Muscle layer of colon (tissue), 2 donors: Measurements from ENCODE around the gene LOXHD1.

Experiments
- H3K27ac ChIP-seq: one replicate; pipeline ENCODE4 v1.7.0; 2013; ENCODE audit warnings: low read depth, mild to moderate bottlenecking, low read length, moderate library complexity
- H3K27me3 ChIP-seq, 2 donors: one replicate each; pipeline ENCODE4 v1.7.0; 2013; ENCODE audit warnings: low read length in 2 of 2, mild to moderate bottlenecking in 2 of 2; ENCODE audit not compliant: insufficient read depth in 2 of 2, control insufficient read depth in 1 of 2
- H3K36me3 ChIP-seq: one replicate; pipeline ENCODE4 v1.7.0; 2013; ENCODE audit warnings: mild to moderate bottlenecking, low read length; ENCODE audit not compliant: insufficient read depth
- H3K4me1 ChIP-seq: one replicate; pipeline ENCODE4 v1.7.0; 2013; ENCODE audit warnings: mild to moderate bottlenecking, low read length; ENCODE audit not compliant: insufficient read depth
- H3K4me3 ChIP-seq, 2 donors: one replicate each; pipeline ENCODE4 v1.7.0; 2013; ENCODE audit warnings: low read length in 2 of 2, low read depth in 1 of 2, mild to moderate bottlenecking in 1 of 2, moderate library complexity in 1 of 2
- H3K9ac ChIP-seq: one replicate; pipeline ENCODE4 v1.7.0; 2013; ENCODE audit warnings: low read length
- H3K9me3 ChIP-seq: one replicate; pipeline ENCODE4 v1.7.0; 2013; ENCODE audit warnings: mild to moderate bottlenecking, low read length
- donor health status: abdominal sarcoma.
- donor health status: Adenocarcinoma of cecum.

LOXHD1 gene

DNA sequence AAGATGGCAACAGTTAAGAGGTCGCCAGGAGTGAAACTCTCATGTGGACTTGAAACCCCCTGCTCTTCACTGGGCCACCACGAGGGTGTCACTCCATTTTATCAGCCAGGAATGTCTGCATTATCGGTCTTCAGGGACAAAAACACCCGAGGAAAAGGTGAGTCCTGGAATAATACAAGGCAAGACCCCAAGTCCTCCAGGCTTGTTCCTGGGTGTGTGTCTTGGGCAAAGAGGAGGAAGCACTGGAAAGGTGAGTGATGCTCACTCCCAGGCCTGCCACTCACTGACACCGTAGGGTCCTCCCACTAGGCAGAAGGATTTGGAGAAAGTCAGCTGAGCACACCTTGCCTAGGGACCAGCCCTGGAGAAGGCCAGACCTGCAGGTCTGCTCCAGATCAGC, 86.9 kb downstream of the LOXHD1 start:
- no peaks in the 10 kb centered on the region for H3K36me3 ChIP-seq
- no peak overlapping the region for H3K9ac ChIP-seq
- H3K9me3 ChIP-seq: no peaks in the 10 kb centered on the region
- no peaks in the 10 kb centered on the region for H3K4me1 ChIP-seq
- H3K27ac ChIP-seq: no peak overlapping the region
- H3K4me3 ChIP-seq: no peak overlapping the region
- no peaks in the 10 kb centered on the region for H3K27me3 ChIP-seq

DNA sequence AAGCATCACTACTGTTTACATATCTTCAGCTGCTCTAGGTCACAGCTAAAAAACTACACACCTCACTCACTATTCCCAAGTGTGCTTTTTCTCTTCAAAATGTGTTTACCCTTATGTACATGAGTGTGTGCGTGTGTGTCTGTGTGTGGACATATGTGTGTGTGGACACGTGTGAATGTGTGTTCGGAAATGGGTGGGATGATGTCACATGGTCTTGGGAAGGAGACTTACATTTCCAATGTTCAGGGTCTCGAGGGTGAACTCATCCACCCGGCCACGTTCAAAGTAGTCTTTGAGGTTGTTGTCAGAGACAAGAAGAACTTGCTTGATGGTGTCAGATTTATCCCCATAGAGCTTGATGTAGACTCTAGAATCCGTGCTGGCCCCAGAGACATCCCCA, 87.8 kb downstream of the LOXHD1 start:
- H3K9me3 ChIP-seq: no peaks in the 10 kb centered on the region
- no peak overlapping the region for H3K9ac ChIP-seq
- no peaks in the 10 kb centered on the region for H3K27me3 ChIP-seq
- H3K36me3 ChIP-seq: no peaks in the 10 kb centered on the region
- no peak overlapping the region for H3K27ac ChIP-seq
- H3K4me3 ChIP-seq: no peak overlapping the region
- no peaks in the 10 kb centered on the region for H3K4me1 ChIP-seq

DNA sequence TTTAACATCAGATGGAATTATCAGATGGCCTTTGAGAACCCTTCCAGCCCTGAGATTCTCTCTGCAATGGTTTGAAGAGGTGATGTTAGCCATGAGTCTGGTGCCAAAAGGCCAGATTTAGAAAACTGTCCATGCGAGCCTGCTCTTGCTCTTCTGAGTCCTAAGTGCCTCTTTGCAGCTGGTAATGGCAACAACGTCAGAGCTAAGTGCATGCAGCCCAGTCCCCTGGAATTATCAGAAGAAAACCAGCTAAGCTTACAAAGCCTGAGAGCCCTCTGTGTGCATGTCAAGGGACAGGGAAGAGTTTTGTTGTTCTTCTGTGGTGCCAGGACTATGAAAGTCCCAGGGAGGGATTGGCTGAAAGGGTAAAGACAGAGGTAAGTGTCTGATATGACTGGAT, 89.8 kb downstream of the LOXHD1 start:
- H3K9ac ChIP-seq: no peak overlapping the region
- H3K27me3 ChIP-seq: no peaks in the 10 kb centered on the region
- H3K27ac ChIP-seq: no peak overlapping the region
- no peaks in the 10 kb centered on the region for H3K4me1 ChIP-seq
- H3K4me3 ChIP-seq: no peak overlapping the region
- H3K36me3 ChIP-seq: no peaks in the 10 kb centered on the region
- no peaks in the 10 kb centered on the region for H3K9me3 ChIP-seq

DNA sequence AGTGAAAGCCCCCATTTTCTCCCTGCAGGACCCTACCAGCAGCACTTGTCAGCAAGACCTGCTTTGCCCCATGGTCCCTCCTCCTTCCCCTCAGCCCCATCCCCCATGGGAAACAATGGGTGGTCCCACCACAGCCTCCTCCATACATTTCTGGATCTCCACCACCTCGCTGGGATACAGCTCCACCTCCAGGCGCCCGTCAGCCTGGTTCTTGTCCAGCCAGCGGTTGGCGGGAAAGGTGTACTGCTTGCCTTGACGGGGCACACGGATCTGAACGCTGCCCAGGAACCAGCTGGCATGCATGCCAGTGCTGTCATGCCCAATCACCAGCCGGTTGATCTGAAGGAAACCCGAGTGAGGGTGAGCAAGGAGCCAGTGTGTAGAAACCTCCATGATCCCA, 90.9 kb downstream of the LOXHD1 start:
- Histone ChIP-seq H3K36me3 (no peaks in the 10 kb centered on the region), H3K9me3 (no peaks in the 10 kb centered on the region), H3K27ac (no peak overlapping the region), H3K4me1 (no peaks in the 10 kb centered on the region), H3K9ac (no peak overlapping the region), H3K27me3 (no peaks in the 10 kb centered on the region), H3K4me3 (no peak overlapping the region)

DNA sequence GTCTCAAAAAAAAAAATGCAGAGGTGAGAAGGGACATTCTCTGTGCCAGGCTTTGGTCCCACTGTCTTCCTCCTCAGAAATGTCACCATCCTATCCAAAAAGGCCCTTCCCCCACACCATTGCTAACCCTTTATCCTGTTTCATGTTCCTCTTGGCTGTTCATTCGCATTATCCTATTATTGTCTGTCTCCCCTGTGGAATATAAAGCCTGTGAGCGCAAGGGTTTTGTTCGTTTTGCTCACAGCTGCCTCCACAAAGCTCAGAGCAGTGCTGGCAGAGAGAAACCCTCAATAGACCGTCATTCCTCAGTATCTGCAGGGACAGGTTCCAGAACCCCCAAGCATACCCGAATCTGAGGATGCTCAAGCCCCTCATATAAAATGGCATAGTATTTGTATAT, 91.8 kb downstream of the LOXHD1 start:
- no peaks in the 10 kb centered on the region for H3K4me1 ChIP-seq
- no peak overlapping the region for H3K27ac ChIP-seq
- no peaks in the 10 kb centered on the region for H3K36me3 ChIP-seq
- no peaks in the 10 kb centered on the region for H3K9me3 ChIP-seq
- H3K4me3 ChIP-seq: no peak overlapping the region
- no peaks in the 10 kb centered on the region for H3K27me3 ChIP-seq
- no peak overlapping the region for H3K9ac ChIP-seq

DNA sequence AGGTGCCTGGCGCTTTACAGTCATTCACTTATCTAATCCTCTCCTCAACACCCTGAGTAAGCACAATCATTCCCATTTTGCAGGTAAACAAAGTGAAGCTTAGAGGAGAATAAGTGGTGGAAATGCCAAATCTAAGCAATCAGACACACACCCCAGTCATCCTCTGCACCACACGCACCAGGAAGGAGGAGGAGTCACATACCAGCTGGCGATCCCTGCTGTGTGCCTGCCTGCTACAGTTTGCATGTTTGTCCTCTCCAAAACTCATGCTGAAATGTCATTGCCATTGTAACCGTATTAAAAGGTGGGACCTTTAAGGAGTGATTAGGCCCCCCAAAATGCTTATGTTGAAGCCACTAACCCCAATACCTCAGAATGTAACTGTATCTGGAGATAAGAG, 93.7 kb downstream of the LOXHD1 start:
- no peak overlapping the region for H3K27ac ChIP-seq
- H3K27me3 ChIP-seq: no peaks in the 10 kb centered on the region
- no peak overlapping the region for H3K9ac ChIP-seq
- H3K4me3 ChIP-seq: no peak overlapping the region
- no peaks in the 10 kb centered on the region for H3K4me1 ChIP-seq
- H3K36me3 ChIP-seq: no peaks in the 10 kb centered on the region
- no peaks in the 10 kb centered on the region for H3K9me3 ChIP-seq

DNA sequence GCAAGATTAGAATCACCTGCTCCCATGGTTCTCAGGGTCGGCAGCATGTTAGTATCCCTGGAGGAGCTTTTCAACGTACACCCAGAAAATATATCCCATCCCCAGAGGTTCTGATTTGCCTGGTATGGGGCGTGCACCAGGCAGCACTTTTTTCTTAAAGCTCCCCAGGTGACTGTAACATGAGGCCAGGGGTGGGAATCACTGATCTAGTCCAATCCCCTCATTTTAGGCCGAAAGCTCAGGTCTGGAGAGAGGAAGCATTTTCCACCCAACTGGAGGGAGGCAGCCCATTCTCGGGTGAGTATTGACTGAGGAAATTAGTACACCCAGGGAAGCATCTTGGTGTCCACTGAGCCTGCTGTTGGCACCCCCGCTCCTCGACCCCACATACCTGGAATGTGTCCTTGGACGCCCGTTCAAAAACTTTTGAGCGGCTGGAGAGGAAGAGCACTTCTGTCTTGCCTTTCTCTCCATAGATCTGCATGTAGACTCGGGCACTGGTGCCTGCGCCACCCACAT, 94.3 kb downstream of the LOXHD1 start:
- no peaks in the 10 kb centered on the region for H3K27me3 ChIP-seq
- H3K27ac ChIP-seq: no peak overlapping the region
- H3K36me3 ChIP-seq: no peaks in the 10 kb centered on the region

DNA sequence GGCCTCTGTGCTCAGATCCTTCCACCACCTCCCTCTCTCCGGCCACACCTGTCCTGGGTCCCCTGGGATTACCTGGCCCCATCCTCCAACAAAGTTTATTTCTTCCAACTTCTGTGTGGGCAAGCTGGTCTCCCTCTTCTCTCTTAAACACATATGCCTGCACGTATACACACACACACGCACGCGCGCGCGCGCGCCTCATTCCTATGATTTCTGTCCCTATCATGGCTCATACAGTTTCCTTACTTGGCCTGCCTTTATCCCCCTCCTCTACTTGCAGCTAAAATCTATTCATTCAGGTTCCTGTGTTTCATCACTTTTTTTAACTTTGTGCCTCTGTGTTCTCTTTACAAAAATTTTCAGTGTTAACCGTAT, 96.4 kb downstream of the LOXHD1 start:
- Histone ChIP-seq H3K27me3 (no peaks in the 10 kb centered on the region), H3K36me3 (no peaks in the 10 kb centered on the region), H3K9me3 (no peaks in the 10 kb centered on the region), H3K9ac (no peak overlapping the region), H3K4me1 (no peaks in the 10 kb centered on the region), H3K27ac (no peak overlapping the region), H3K4me3 (no peak overlapping the region)

More for the DNA sequence above, 94.3 kb downstream of the LOXHD1 start:
- Histone ChIP-seq H3K9ac (no peak overlapping the region), H3K9me3 (no peaks in the 10 kb centered on the region), H3K4me3 (no peak overlapping the region), H3K4me1 (no peaks in the 10 kb centered on the region)

DNA sequence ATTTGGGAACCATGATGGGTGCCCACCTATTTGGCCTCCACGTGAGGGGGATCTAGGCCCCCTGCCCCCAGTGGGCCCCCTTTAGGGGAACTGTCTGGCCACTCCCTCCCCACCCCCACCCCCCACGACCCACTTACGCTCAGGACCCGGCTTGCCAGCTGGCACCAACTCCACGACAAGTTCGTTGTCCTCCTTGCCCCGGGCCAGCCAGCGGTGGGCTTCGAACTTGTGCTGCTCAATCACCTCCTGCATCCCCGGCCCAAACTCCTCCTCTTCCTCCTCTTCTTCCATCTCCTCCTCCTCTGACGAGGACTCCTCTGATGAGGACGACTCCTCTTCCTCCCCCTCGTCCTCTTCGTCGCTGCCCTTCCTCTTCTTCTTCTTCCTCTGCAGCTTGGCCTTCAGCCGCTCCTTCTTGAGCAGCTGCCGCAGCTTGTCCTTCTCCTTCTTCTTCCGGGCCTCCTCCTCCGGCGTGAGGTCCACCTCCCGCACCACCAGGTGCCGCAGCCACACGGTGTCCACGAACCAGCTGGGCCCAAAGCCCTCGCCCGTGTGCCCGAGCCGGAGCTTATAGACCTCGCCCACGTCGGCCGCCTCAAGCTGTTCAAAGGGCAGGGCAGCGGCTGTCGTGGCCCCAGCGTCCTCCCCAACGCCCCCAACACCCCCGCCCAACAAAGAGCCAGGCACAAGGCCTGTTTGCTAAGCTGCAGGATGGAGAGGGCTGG, 96.9 kb downstream of the LOXHD1 start:
- Histone ChIP-seq H3K4me1 (no peaks in the 10 kb centered on the region), H3K4me3 (no peak overlapping the region), H3K36me3 (no peaks in the 10 kb centered on the region)

DNA sequence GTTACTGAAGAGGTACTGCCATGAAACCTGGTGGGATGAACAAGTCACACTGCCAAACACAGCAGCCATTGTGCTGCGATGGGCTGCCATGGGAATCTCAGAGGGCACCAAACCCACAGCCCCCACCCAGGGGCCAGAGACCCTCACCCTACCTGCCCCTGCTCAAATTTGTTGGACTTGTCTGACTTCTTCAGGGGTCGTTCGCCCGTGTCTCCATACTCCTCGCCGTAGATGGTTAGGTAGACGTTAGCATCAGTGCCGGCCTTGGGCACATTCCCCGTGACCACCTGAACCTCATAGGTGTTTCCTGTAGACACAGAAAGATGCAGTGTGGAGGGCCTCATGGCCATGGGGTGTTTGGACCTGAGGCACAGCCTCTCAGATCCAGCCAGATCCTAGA, 97.7 kb downstream of the LOXHD1 start:
- Histone ChIP-seq H3K36me3 (no peaks in the 10 kb centered on the region), H3K4me1 (no peaks in the 10 kb centered on the region), H3K4me3 (no peak overlapping the region), H3K27ac (no peak overlapping the region), H3K27me3 (no peaks in the 10 kb centered on the region), H3K9me3 (no peaks in the 10 kb centered on the region), H3K9ac (no peak overlapping the region)

More for the DNA sequence above, 96.9 kb downstream of the LOXHD1 start:
- Histone ChIP-seq H3K27me3 (no peaks in the 10 kb centered on the region), H3K9me3 (no peaks in the 10 kb centered on the region), H3K27ac (no peak overlapping the region), H3K9ac (no peak overlapping the region)

DNA sequence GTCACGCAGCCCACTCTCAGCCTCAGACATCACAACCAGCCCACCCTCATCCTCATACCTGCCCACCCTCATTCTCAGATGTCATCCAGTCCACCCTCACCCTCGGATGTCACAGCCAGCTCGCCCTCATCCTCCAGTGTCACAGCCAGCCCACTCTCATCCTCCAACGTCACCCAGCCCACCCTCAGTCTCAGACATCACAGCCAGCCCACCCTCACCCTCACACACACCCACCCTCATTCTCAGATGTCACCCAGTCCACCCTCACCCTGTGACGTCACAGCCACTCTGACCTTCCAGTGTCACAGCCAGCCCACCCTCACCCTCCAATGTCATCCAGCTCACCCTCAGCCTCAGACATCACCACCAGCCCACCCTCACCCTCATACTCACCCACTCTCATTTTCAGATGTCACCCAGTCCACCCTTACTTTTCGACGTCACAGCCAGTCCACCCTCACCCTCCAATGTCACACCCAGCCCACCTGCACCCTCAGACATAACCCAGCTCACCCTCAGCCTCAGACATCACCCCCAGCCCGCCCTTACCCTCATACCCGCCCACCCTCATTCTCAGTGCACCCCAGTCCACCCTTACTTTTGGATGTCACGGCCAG, 100.3 kb downstream of the LOXHD1 start:
- Histone ChIP-seq H3K27me3 (no peaks in the 10 kb centered on the region), H3K27ac (no peak overlapping the region), H3K36me3 (no peaks in the 10 kb centered on the region), H3K4me3 (no peak overlapping the region), H3K9me3 (no peaks in the 10 kb centered on the region), H3K9ac (no peak overlapping the region), H3K4me1 (no peaks in the 10 kb centered on the region)

DNA sequence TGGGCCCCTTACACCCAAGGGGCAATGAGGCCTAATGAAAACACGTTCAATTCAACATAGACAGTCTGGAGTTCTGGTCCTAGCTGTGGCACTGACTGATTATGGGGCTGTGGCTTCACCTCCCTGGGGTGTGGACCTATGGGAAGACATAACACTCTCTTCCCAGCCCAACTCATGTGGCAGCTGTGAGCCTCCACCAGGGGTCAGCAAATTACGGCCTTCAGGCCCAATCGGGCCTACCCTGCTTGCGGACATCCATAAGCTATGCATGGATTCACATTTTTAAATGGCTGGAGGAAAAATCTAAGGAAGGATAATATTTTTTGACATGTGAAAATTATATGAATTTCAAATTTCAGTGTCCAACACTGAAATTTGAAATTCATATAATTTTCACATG, 101.3 kb downstream of the LOXHD1 start:
- Histone ChIP-seq H3K4me1 (no peaks in the 10 kb centered on the region), H3K27ac (no peak overlapping the region), H3K4me3 (no peak overlapping the region), H3K9ac (no peak overlapping the region), H3K27me3 (no peaks in the 10 kb centered on the region), H3K9me3 (no peaks in the 10 kb centered on the region), H3K36me3 (no peaks in the 10 kb centered on the region)
